ENCODE measurements around the gene ANKRD53. TPM values are rescaled to one million over a fixed set of nuclear protein-coding genes. Genes with fewer than 3 reads are reported as not detected.

ANKRD53 gene
- polyA plus RNA-seq, 1 of the 3 experiments (the other 2 are of a cell fraction) = 0.58 TPM

GRCh38 chr2:70990216-70990615, 11.8 kb downstream of the ANKRD53 start (continued):
- TF ChIP-seq PBX3 (IDR thresholded peaks at IDR 0.05) (no peak), MEF2A (IDR thresholded peaks at IDR 0.05; ENCODE audit: borderline replicate concordance, low read depth) (no peak)

- no peak for DNase-seq
- peaks cover under 1 to 53% of the 10 kb centered on the region in 2 experiments for H3K36me3 ChIP-seq (replicated peaks in 1 of 2; ENCODE audit: control insufficient read depth in 1 of 2, insufficient read depth in 2 of 2, low read length in 1 of 2)
- H2AFZ ChIP-seq (ENCODE audit: low read depth) = no peak overlapping the region
- WGBS (ENCODE audit: low lambda C conversion rate) = 100% methylated on average over 4 of the region's 5 CpGs
- ChIA-PET CTCF (interaction anchor here (1.1 to 1.3 kb wide), 4 partner anchors 11 to 120 kb away, joined by 3 to 5 read pairs (median 3); no protein-coding TSS in a partner anchor), POLR2A (no interaction called here)
- no peaks in the 10 kb centered on the region for H3K27me3 ChIP-seq (ENCODE audit: insufficient read depth)
- H3F3A ChIP-seq (replicated peaks; ENCODE audit: insufficient read depth) = no peaks in the 10 kb centered on the region
- no peaks in the 10 kb centered on the region for H3K9me3 ChIP-seq
- no peak overlapping the region for H3K4me2 ChIP-seq
- H4K20me1 ChIP-seq (ENCODE audit: insufficient read depth) = peaks cover 8% of the 10 kb centered on the region; the same call in 1 of the 2 replicates
- H3K9ac ChIP-seq = no peak overlapping the region
- no peak for TF ChIP-seq SIN3A (IDR thresholded peaks at IDR 0.05; ENCODE audit: borderline replicate concordance, low read depth, low read length)
- no peak for TF ChIP-seq RFX5 (IDR thresholded peaks at IDR 0.05; ENCODE audit: low read length)
- TF ChIP-seq EP300 (IDR thresholded peaks at IDR 0.05; ENCODE audit: borderline replicate concordance in 1 of 2, low read depth in 1 of 2, low read length in 1 of 2) = no peak
- no peak for TF ChIP-seq EZH2phosphoT487 (IDR thresholded peaks at IDR 0.05; ENCODE audit: borderline replicate concordance, low read depth)
- TF ChIP-seq ELF1 (IDR thresholded peaks at IDR 0.05) = no peak
- TF ChIP-seq MEF2A (IDR thresholded peaks at IDR 0.05; ENCODE audit: borderline replicate concordance, low read depth) = no peak
- TF ChIP-seq REST (IDR thresholded peaks at IDR 0.05; ENCODE audit: low read depth, low read length) = no peak
- TF ChIP-seq SMC3 (IDR thresholded peaks at IDR 0.05; ENCODE audit: low read depth, low read length) = no peak
- no peak for TF ChIP-seq TAF1 (IDR thresholded peaks at IDR 0.05; ENCODE audit: borderline replicate concordance, low read depth, low read length)
- no peak for TF ChIP-seq YY1 (IDR thresholded peaks at IDR 0.05; ENCODE audit: low read depth)
- no peak for TF ChIP-seq TEAD4 (IDR thresholded peaks at IDR 0.05; ENCODE audit: borderline replicate concordance, insufficient read depth)
- TF ChIP-seq USF1 (IDR thresholded peaks at IDR 0.05; ENCODE audit: borderline replicate concordance, low read depth) = no peak
- no peak for TF ChIP-seq FOXJ3 (CRISPR knock-in tag; IDR thresholded peaks at IDR 0.05)
- TF ChIP-seq GATA2 (CRISPR knock-in tag; IDR thresholded peaks at IDR 0.05) = no peak
- no peak for TF ChIP-seq USF2 (IDR thresholded peaks at IDR 0.05; ENCODE audit: borderline replicate concordance, low read depth, low read length)
- peaks cover 9 to 14% of the 10 kb centered on the region in 2 experiments; a peak in 1 of 4 replicates for H3K4me1 ChIP-seq (ENCODE audit: control insufficient read depth in 1 of 2, insufficient read depth in 2 of 2, low read depth in 1 of 2, low read length in 1 of 2)
- peaks cover 31% of the 10 kb centered on the region for H3K79me2 ChIP-seq (ENCODE audit: insufficient read depth)
- no peak overlapping the region for H3K27ac ChIP-seq (ENCODE audit: low read depth in 2 of 2, low read length in 1 of 2)
- no peak overlapping the region for H3K4me3 ChIP-seq (ENCODE audit: low read depth in 2 of 2, low read length in 1 of 2)
- H3K9me2 ChIP-seq = no peaks in the 10 kb centered on the region
Observed at GRCh38 chr2:70991142-70991541, 12.7 kb downstream of the ANKRD53 start.
